Suprapubic skin (tissue), 3 donors: ENCODE results near the gene NDRG4.

ENCODE experiments used
- CTCF ChIP-seq, 2 donors: fragments of 200-600 bp in 1 of 2; fragments of 450-650 bp in 1 of 2; sonication (generic) in 1 of 2; IDR thresholded peaks; one replicate each; pipeline ENCODE4 v1.5.1; 2016 to 2019; ENCODE audit warnings: antibody characterized with exemption in 2 of 2, mild to moderate bottlenecking in 1 of 2, moderate library complexity in 1 of 2
- POLR2A ChIP-seq, 2 donors: fragments of 450-650 bp; IDR thresholded peaks; one replicate each; pipeline ENCODE4 v1.6.1; 2017; ENCODE audit warnings: antibody characterized with exemption in 2 of 2, mild to moderate bottlenecking in 2 of 2, moderate library complexity in 2 of 2

GRCh38 chr16:58461640-58462039, 38.3 kb upstream of the NDRG4 start:
- TF ChIP-seq CTCF (IDR thresholded peaks at IDR 0.05), result no peak
- TF ChIP-seq POLR2A (IDR thresholded peaks at IDR 0.05), result no peak
